HUES6 (cell line): ENCODE results near the gene WDFY2.
A peak's percentile ranks its signal among the peaks of the same experiment; 100 is the strongest.
"Not testable (repeated sequence)": the region's sequence is repeated elsewhere in the genome, so short reads cannot be mapped to it uniquely, and the experiment has no call there.

ENCODE experiments used
- H3K27ac ChIP-seq: 2 replicates; pipeline ENCODE4 v1.7.0; 2013; ENCODE audit warnings: low read depth, mild to moderate bottlenecking, low read length, inconsistent platforms
- H3K27me3 ChIP-seq: 2 replicates; pipeline ENCODE4 v1.6.1; 2013; ENCODE audit warnings: low read length; ENCODE audit not compliant: control insufficient read depth, insufficient read depth
- H3K36me3 ChIP-seq: 2 replicates; pipeline ENCODE4 v1.6.1; 2013; ENCODE audit warnings: low read length; ENCODE audit not compliant: control insufficient read depth, insufficient read depth
- H3K4me1 ChIP-seq: 2 replicates; pipeline ENCODE4 v1.6.1; 2013; ENCODE audit warnings: low read length; ENCODE audit not compliant: control insufficient read depth, insufficient read depth
- H3K4me3 ChIP-seq: 2 replicates; pipeline ENCODE4 v1.5.1; 2013; ENCODE audit warnings: low read depth, low read length
- H3K9ac ChIP-seq: one replicate; pipeline ENCODE4 v1.6.1; 2013; ENCODE audit warnings: mild to moderate bottlenecking, low read length
- H3K9me3 ChIP-seq: 2 replicates; pipeline ENCODE4 v1.6.1; 2013; ENCODE audit warnings: low read depth, low read length; ENCODE audit not compliant: control insufficient read depth, insufficient read depth

WDFY2 gene, protein sequence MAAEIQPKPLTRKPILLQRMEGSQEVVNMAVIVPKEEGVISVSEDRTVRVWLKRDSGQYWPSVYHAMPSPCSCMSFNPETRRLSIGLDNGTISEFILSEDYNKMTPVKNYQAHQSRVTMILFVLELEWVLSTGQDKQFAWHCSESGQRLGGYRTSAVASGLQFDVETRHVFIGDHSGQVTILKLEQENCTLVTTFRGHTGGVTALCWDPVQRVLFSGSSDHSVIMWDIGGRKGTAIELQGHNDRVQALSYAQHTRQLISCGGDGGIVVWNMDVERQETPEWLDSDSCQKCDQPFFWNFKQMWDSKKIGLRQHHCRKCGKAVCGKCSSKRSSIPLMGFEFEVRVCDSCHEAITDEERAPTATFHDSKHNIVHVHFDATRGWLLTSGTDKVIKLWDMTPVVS

DNA sequence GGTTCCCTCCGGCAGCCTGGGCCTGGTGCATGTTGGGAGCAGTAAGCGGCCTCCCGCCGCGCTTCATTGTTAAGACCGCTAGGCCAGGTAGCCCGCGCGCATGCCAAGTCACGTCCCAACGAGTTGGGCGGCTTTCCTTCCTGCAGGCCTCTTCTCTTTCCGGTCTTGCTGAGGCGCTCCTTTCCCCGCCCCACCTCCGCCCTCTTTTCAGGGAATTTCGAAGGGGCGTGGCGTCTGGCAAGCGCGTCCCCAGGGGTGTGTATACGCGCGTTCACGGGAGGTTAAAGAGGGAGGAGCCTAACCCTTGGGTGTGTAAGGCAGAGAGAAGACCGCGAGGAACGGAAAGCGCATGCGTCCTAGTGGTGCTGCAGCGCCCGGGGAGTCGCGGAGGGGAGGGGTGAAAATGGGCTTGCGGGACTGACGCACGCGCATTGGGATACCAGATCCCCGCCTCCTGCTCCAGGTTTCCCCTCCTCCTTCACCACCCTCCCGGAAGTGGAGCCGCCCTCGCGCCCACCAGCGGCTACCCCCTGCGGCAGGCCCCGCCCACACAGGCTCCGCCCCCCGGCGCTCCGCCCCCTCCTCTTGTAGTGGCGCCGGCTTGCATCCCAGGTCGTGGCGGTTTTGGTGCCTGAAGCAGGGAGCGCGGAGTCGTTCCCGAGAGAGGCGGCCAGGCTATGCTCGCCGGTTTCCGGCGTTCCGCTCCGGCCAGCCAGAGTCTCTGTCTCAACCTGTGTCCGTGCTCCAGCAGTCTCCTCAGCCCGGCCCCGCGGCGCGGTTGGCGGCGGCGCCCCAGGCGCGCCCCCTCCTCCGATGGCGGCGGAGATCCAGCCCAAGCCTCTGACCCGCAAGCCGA is at the start of gene WDFY2:
Gene WDFY2 (plus strand): TSS at position 588 of the 856 bp plus-strand sequence. CDS start 226 bp downstream, at position 814.
- H3K9ac ChIP-seq = peak within 1 kb of the TSS; percentile 73
- peak within 1 kb of the TSS; percentile 36; the same call in 1 of the 2 replicates for H3K27ac ChIP-seq
- H3K27me3 ChIP-seq = no peaks in the 10 kb centered on the region
- peak within 1 kb of the TSS; percentile 91 for H3K4me3 ChIP-seq
- peaks cover 29% of the 10 kb centered on the region for H3K4me1 ChIP-seq
- H3K9me3 ChIP-seq = no peaks in the 10 kb centered on the region
- H3K36me3 ChIP-seq = no peaks in the 10 kb centered on the region

DNA sequence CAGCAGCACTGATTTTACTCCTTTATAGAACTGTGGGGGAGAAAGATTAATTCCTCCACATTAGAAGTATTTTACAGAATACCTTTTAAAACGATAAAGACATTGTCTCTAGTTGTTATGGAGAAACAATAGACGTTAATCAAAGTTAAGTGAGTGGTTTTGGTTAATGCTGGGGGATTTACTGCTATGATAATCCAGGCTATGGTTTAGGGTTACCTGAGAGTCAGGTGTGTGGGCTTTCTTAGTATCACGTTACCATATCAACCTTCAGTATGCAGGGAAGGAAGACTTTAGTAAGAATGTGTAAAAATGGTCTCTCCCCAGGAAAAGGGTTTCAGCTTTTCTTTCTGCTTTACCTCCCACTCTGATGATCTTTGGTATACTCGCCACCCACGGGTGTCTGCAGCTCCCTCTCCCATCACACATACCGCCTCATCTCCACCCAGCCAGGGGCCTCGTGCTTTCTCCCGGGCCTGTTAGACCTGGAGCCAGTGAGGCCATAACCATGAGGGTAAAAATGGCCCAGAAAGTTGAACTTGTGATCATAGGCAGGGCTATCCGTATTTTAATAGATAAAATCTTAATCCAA is 45.6 kb upstream of the WDFY2 start:
- Histone ChIP-seq H3K9me3 (no peaks in the 10 kb centered on the region), H3K4me3 (no peak overlapping the region), H3K27me3 (no peaks in the 10 kb centered on the region), H3K36me3 (no peaks in the 10 kb centered on the region), H3K4me1 (peaks cover 15% of the 10 kb centered on the region; the same call in 1 of the 2 replicates), H3K27ac (no peak overlapping the region), H3K9ac (no peak overlapping the region)

DNA sequence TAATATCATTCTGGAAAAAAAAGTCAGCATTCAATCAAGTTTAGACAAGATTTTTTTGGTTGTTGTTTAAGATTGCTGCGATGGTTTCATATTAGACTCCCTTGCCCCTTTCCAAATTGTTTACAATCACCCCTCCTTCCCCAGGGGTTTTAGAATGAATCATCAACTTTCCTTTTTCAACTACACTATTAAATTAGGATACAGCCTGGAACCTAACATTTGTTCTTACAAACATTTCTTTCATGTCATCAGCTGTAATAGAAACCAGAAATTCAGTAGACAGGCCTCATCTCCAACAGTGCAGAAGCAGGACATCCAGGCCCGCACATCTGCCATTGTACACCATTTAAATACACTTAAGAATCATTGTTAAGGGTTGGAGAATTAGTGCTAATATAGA is 44.4 kb upstream of the WDFY2 start:
- Histone ChIP-seq H3K27ac (no peak overlapping the region), H3K4me1 (peaks cover 15% of the 10 kb centered on the region; the same call in 1 of the 2 replicates), H3K27me3 (no peaks in the 10 kb centered on the region), H3K9ac (no peak overlapping the region), H3K36me3 (no peaks in the 10 kb centered on the region), H3K4me3 (no peak overlapping the region), H3K9me3 (no peaks in the 10 kb centered on the region)

DNA sequence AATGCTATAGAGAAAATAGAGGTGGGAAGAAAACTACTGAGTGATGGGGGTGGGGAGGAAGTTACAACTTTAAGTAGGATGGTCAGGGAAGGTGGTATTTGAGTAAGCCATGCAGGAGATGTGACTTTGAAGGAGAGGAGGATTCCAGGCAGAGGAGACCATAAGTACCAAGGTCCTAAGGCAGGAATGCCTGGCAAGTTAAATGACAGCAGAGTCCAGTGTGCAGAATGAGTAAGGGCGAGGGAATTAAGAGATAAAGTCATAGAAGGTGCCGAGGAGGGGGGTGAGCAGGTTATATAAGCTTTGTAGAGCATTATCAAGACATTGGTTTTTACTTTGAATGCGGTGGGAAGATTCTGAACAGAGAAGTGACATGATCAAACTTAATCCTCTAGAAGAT is 43.2 kb upstream of the WDFY2 start:
- no peaks in the 10 kb centered on the region for H3K36me3 ChIP-seq
- no peak overlapping the region for H3K27ac ChIP-seq
- H3K4me3 ChIP-seq = no peak overlapping the region
- no peaks in the 10 kb centered on the region for H3K9me3 ChIP-seq
- H3K27me3 ChIP-seq = no peaks in the 10 kb centered on the region
- H3K9ac ChIP-seq = no peak overlapping the region
- H3K4me1 ChIP-seq = peaks cover 15% of the 10 kb centered on the region; the same call in 1 of the 2 replicates

DNA sequence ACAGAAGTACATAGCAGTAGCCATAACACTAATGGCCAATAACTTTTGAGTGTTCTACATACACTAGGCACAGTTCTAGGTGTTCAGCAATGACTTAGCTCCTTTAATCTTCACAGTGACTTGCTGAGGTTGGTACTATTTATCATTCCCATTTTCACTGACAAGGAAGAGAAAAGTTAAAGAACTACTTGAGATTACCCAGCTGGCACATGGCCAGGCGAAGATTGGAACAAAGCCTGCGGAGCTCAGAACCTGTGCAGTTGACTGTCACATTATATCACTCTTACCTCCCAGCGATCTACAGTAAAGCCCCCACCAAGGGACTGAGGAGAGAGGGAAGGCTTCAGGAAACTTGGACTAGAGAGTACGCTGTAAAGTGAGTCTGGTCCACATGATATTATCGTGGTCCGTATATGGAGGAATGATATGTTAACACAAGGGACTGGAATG is 42.4 kb upstream of the WDFY2 start:
- H3K27me3 ChIP-seq = no peaks in the 10 kb centered on the region
- H3K9me3 ChIP-seq = no peaks in the 10 kb centered on the region
- no peak overlapping the region for H3K4me3 ChIP-seq
- no peaks in the 10 kb centered on the region for H3K36me3 ChIP-seq
- H3K4me1 ChIP-seq = peaks cover 15% of the 10 kb centered on the region; the same call in 1 of the 2 replicates
- no peak overlapping the region for H3K9ac ChIP-seq
- no peak overlapping the region for H3K27ac ChIP-seq

DNA sequence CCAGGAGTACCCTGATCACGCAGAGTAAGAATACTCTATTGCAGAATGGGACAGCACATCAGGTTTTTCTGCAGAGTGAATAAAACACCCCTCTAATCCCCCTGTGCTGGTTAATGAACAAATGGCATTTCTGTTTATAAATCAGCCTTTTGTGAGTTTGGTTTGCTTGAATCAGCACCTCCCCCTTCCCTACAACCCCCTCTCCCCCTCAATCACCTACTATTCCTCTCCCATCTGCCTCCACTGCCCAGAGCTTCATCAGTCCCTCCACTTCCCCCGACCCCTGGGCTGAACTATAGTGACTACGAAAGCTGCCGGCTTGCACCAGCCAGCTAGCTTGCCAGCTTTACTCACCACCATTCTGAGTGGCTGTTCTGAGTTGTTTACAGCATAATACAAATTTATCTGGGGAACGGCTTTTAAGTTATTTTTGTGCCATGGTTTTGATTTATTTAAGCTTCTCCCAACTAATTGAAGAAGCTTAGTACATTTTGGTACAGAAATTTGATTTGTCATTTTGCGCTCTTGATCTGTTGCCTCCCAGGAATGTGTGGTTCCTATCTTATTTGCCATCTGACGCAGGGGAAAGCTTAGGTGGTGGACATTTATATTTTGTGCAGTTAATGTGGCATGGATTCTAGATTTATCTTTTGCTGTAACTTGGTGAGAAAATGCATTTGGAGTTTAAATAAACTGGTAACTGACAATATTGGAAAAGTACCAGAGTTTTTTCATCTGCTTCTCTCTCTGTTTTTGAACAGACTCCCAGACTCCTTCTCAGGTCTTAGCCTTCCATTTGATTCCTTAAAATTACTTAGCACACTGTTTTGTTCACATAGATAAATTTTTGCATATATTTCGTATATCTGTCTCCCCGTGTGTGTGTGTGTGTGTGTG is 41.7 kb upstream of the WDFY2 start:
- no peak overlapping the region for H3K4me3 ChIP-seq
- no peaks in the 10 kb centered on the region for H3K9me3 ChIP-seq
- H3K27ac ChIP-seq = no peak overlapping the region
- no peaks in the 10 kb centered on the region for H3K36me3 ChIP-seq
- peaks cover 15% of the 10 kb centered on the region; the same call in 1 of the 2 replicates for H3K4me1 ChIP-seq
- no peaks in the 10 kb centered on the region for H3K27me3 ChIP-seq
- no peak overlapping the region for H3K9ac ChIP-seq

DNA sequence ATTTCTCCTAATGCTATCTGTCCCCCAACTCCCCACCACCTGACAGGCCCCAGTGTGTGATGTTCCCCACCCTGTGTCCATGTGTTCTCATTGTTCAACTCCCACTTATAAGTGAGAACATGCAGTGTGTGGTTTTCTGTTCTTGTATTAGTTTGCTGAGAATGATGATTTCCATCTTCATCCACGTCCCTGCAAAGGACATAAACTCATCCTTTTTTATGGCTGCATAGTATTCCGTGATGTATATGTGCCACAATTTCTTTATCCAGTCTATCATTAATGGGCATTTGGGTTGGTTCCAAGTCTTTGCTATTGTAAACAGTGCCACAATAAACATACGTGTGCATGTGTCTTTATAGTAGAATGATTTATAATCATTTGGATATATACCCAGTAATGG is 38.8 kb upstream of the WDFY2 start:
- not testable (repeated sequence) for H3K27ac ChIP-seq, H3K9me3 ChIP-seq, H3K4me3 ChIP-seq, H3K9ac ChIP-seq, H3K27me3 ChIP-seq, H3K36me3 ChIP-seq
- peaks cover 19% of the 10 kb centered on the region for H3K4me1 ChIP-seq

DNA sequence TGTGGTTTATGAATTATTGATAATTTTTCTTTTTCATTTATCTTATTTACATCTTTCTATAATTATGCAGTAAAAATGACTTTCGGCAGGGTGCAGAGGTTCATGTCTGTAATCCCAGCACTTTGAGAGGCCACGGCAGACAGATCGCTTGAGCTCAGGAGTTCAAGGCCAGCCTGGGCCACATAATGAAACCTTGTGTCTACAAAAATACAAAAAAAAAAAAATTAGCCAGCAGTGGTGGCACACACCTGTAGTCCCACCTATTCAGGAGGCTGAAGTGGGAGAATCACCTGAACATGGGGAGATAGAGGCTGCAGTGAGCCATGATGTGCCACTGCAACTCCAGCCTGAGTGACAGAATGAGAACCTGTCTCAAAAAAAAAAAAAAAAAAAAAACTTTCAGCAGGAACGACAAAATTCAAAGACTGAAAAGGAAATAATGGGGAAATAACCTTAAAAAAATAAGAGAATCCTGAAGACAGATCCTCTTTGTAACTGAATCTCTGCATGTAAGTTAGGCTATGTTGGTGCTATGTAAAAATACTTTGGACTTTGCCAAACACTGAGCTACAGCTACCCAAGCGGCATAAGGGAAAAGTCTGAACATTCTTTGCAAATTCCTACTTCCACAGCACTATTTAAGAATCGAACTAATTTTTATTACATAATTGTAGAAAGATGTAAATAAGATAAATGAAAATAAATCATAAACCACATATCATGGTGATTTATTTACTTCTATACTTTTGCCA is 36.7 kb upstream of the WDFY2 start:
- peaks cover 16% of the 10 kb centered on the region for H3K4me1 ChIP-seq
- no peak overlapping the region for H3K27ac ChIP-seq
- H3K36me3 ChIP-seq = no peaks in the 10 kb centered on the region
- no peaks in the 10 kb centered on the region for H3K27me3 ChIP-seq
- H3K9ac ChIP-seq = no peak overlapping the region
- no peaks in the 10 kb centered on the region for H3K9me3 ChIP-seq
- H3K4me3 ChIP-seq = no peak overlapping the region

DNA sequence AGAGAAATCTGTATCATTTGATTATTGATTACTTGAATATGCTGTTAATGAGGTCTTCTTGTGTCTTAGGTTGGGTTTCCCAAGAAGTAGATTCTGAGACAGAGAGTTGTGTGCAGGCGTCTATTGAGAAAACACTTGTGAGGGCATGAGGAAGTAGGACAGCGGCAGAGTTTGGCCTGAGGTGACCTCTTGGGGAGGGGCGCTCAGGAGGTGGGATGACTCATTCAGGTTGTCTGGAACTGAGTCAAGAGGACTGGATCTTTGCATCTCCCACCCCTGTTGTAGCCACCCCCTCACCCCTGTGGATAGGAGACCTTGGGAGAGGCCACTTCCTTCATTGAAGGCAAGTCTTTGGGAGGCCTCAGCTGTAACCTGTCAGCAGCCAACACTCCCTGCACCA is 35.2 kb upstream of the WDFY2 start:
- H3K4me1 ChIP-seq = peaks cover 13% of the 10 kb centered on the region
- no peak overlapping the region for H3K4me3 ChIP-seq
- no peaks in the 10 kb centered on the region for H3K27me3 ChIP-seq
- no peak overlapping the region for H3K9ac ChIP-seq
- no peak overlapping the region for H3K27ac ChIP-seq
- no peaks in the 10 kb centered on the region for H3K9me3 ChIP-seq
- no peaks in the 10 kb centered on the region for H3K36me3 ChIP-seq

DNA sequence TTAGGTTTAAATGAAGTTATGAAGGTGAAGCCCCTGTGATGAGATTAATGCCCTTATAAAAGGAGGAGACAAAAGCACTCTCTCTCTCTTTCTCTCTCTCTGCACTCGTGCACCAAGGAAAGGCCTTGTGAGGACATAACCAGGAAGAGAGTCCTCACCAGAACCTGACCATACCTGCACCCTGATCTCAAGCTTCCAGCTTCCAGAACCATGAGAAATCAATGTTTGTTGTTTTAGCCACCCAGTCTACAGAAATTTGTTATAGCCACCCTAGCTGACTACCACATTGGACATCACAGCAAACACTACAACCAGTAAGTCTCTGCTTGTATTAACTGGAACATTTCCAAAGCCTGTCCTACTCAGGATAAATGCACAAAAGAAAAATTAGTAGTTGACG is 34.7 kb upstream of the WDFY2 start:
- Histone ChIP-seq H3K27me3 (no peaks in the 10 kb centered on the region), H3K4me3 (no peak overlapping the region), H3K9ac (no peak overlapping the region), H3K36me3 (no peaks in the 10 kb centered on the region), H3K27ac (no peak overlapping the region), H3K9me3 (no peaks in the 10 kb centered on the region), H3K4me1 (peaks cover 13% of the 10 kb centered on the region)
